ENCODE data around the gene CDK9. TPM values are rescaled to one million over a fixed set of nuclear protein-coding genes. Genes with fewer than 3 reads are reported as not detected.

Gene CDK9
- total and polyA plus RNA-seq, 2 of the 4 experiments (the other 2 are of a cell fraction): 30.3 to 49.9 TPM

- dilution Hi-C loops (cut with HindIII; ENCODE audit: low sequenced_read_pairs, unreplicated experiment): no loop called here
- 40% methylated on average over 3 of the region's 15 CpGs; no CpG with 5 or more reads in 1 of the 2 experiments for WGBS, 2 experiments (ENCODE audit: extremely low coverage in 2 of 2, insufficient read length in 1 of 2)
Observed at GRCh38 chr9:127746959-127747569, 38.8 kb upstream of the CDK9 start.

More at GRCh38 chr9:127746959-127747569, 38.8 kb upstream of the CDK9 start:
- no peak for DNase-seq
- H2BK20ac ChIP-seq (ENCODE audit: low read depth, low read length): no peak overlapping the region
- POLR2A ChIA-PET (ENCODE audit: unreplicated experiment): no interaction called here
- no peak overlapping the region for H2AFZ ChIP-seq (replicated peaks; ENCODE audit: low read length, poor library complexity)
- H4K20me1 ChIP-seq (ENCODE audit: insufficient read depth, low read length): no peaks in the 10 kb centered on the region
- H3K27me3 ChIP-seq (ENCODE audit: control insufficient read depth, insufficient read depth, low read length): peaks cover 47% of the 10 kb centered on the region
- H3K36me3 ChIP-seq (ENCODE audit: control insufficient read depth, insufficient read depth, low read length): no peaks in the 10 kb centered on the region
- no peak overlapping the region for H4K5ac ChIP-seq (ENCODE audit: low read depth, low read length)
- H3K18ac ChIP-seq (ENCODE audit: low read depth, low read length): no peak overlapping the region
- ATAC-seq (ENCODE audit: low read depth): no peak
- H2BK5ac ChIP-seq (ENCODE audit: low read depth, low read length, poor library complexity, severe bottlenecking): no peak overlapping the region
- H2AK9ac ChIP-seq (replicated peaks; ENCODE audit: low read depth, low read length, poor library complexity): no peak overlapping the region
- H3K4me1 ChIP-seq (ENCODE audit: control insufficient read depth, insufficient read depth, low read length): no peaks in the 10 kb centered on the region
- in situ Hi-C loops (cut with MboI; ENCODE audit: low sequenced_read_pairs): no loop called here
- BruUV-seq (replicated peaks): no TSS peak
- H3K56ac ChIP-seq (ENCODE audit: extremely low read depth, insufficient read depth, low read length): no peak overlapping the region
- no peak overlapping the region for H4K8ac ChIP-seq (ENCODE audit: low read depth in 2 of 2, low read length in 2 of 2)
- no peak overlapping the region for H3K14ac ChIP-seq (replicated peaks; ENCODE audit: low read depth, low read length)
- no peak for TF ChIP-seq MXI1 (IDR thresholded peaks at IDR 0.05; ENCODE audit: borderline replicate concordance, low read depth, low read length)
- TF ChIP-seq RFX5 (IDR thresholded peaks at IDR 0.05; ENCODE audit: low read depth, low read length): no peak
- no peak for TF ChIP-seq CEBPB (IDR thresholded peaks at IDR 0.05; ENCODE audit: low read depth, low read length)
- TF ChIP-seq MAFK (IDR thresholded peaks at IDR 0.05; ENCODE audit: low read depth, low read length): no peak
- no peak for TF ChIP-seq USF2 (IDR thresholded peaks at IDR 0.05; ENCODE audit: low read depth, low read length)
- no peak for TF ChIP-seq NFE2L2 (IDR thresholded peaks at IDR 0.05; ENCODE audit: low read depth, low read length)
- no peak for TF ChIP-seq CTCF (conservative IDR thresholded peaks at IDR 0.05; ENCODE audit: low read depth, low read length)
- H2AK5ac ChIP-seq (ENCODE audit: low read depth, low read length): no peak overlapping the region
- H2BK120ac ChIP-seq (ENCODE audit: low read depth, low read length): no peak overlapping the region
- H3K4ac ChIP-seq (ENCODE audit: low read depth, low read length): no peak overlapping the region
- no peaks in the 10 kb centered on the region for H3K9me3 ChIP-seq (ENCODE audit: control insufficient read depth, insufficient read depth, low read length)
- CTCF ChIA-PET: no interaction called here
- no peak overlapping the region for H4K91ac ChIP-seq (ENCODE audit: insufficient read depth, low read depth, low read length)
- H3K4me3 ChIP-seq (ENCODE audit: insufficient read depth, low read depth, low read length): no peak overlapping the region
- no peak overlapping the region for H3K23ac ChIP-seq (ENCODE audit: low read depth, low read length)
- no peak overlapping the region for H3K9ac ChIP-seq (ENCODE audit: low read depth, low read length)
- no peak overlapping the region for H3K4me2 ChIP-seq (ENCODE audit: low read depth, low read length)
- no peaks in the 10 kb centered on the region for H3K79me1 ChIP-seq (ENCODE audit: low read depth in 1 of 2, low read length in 2 of 2)
- intact Hi-C loops (cut with micrococcal nuclease): no loop called here
- no peak overlapping the region for H2BK15ac ChIP-seq (ENCODE audit: low read depth, low read length)
- no peaks in the 10 kb centered on the region for H3K9me1 ChIP-seq (ENCODE audit: insufficient read depth, low read length)
- H3K27ac ChIP-seq (ENCODE audit: insufficient read depth, low read length): no peak overlapping the region
